Measurements from ENCODE around the gene TRIM14.
"Not testable (repeated sequence)": the region's sequence is repeated elsewhere in the genome, so short reads cannot be mapped to it uniquely, and the experiment has no call there.

Gene TRIM14

DNA sequence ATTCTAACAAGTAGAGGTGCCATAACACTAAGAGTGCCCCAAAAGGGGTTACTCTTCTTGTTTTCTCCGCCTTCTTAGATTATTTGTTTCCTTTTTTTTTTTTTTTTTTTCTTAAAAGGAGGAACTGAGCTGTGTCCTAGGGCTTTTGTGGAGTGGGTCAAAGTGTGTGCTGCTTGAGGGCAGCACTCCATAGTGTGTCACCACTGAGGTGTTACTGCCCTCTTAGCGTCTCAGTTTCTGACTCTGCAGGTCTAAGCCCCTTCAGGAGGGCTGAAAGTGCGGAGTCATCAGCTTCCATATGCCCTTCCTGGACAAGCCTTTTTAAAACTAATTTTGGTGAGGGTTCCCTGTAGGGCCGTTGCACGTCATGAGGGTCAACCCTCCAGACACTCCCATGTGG is 75.1 kb downstream of the TRIM14 start:
- no peak for DNase-seq

DNA sequence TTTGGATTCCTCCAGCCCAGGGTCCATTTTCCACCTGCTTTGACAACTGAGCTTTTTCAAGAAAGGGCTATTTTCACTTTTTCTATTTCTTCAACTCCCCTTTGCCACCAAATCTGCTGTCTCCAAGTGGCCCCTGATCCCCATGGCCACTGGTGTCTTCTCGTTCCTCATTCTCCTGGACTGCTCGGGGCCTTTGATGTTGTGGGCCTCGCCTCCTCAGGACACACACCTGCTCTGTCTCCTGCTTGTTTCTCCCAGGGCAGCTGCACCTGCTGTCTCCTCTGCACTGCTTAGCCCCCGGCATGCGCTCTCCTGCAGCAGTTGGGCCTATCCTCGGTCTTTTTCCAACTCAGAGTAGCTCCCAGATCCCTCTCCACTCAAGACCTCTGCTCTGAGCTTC is 78.8 kb downstream of the TRIM14 start:
- DNase-seq = peak; percentile 35

DNA sequence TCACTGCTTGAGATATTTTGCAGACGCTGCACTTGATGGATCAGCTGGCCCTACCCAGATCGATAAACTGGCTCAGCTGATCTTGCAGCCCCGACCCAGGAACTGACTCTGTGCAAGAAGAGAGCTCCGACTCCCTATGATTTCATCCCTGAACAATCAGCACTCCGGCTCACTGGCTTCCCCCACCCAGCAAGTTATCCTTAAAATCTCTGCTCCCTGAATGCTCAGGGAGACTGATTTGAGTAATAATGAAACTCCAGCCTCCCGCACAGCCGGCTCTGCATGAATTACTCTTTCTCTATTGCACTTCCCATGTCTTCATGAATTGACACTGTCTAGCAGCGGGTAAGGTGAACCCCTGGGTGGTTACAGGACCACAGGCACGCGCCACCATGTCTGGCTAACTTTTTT is 79.4 kb downstream of the TRIM14 start:
- no peak for DNase-seq

DNA sequence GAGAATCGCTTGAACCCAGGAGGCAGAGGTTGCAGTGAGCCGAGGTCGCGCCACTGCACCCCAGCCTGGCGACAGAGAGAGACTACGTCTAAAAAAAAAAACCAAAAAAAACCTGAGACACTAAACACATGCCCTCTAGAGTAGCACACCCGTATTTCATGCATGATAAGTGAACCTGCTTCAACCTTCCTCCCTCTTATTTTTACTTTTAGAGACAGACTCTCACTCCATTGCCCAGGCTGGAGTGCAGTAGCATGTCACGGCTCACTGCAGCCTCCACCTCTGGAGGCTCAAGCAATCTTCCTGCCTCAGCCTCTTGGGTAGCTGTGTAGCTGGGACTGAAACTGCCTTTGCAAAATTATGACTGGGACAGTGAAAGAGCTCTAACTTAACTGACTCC is 80.1 kb downstream of the TRIM14 start:
- DNase-seq = no peak

- DNase-seq = no peak
Measured at GRCh38 chr9:98037357-98037756, 81.7 kb downstream of the TRIM14 start.

- peak; percentile 12 for DNase-seq
Measured at GRCh38 chr9:98034593-98035546, 84.2 kb downstream of the TRIM14 start.

DNA sequence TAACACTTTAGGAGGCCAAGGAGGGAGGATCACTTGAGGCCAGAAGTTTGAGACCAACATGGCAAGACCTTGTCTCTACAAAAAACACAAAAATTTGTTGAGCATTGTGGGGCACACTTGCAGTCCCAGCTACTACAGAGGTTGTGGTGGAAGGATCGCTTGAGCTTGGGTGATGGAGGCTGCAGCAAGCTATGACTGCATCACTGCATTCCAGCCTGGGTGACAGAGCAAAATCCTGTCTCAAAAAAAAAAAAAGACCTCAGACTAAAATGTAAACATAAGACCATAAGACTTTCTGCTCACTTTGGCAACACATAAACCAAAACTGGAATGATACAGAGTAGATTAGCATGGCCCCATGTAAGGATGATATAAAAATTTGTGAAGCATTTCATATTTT is 87.1 kb downstream of the TRIM14 start:
- DNase-seq = no peak

- DNase-seq = no peak
Measured at GRCh38 chr9:98031169-98031568, 87.9 kb downstream of the TRIM14 start.

- peak; percentile 17 for DNase-seq
Measured at GRCh38 chr9:98024702-98025101, 94.3 kb downstream of the TRIM14 start.

- DNase-seq = no peak
Measured at GRCh38 chr9:98022447-98022846, 96.6 kb downstream of the TRIM14 start.

DNA sequence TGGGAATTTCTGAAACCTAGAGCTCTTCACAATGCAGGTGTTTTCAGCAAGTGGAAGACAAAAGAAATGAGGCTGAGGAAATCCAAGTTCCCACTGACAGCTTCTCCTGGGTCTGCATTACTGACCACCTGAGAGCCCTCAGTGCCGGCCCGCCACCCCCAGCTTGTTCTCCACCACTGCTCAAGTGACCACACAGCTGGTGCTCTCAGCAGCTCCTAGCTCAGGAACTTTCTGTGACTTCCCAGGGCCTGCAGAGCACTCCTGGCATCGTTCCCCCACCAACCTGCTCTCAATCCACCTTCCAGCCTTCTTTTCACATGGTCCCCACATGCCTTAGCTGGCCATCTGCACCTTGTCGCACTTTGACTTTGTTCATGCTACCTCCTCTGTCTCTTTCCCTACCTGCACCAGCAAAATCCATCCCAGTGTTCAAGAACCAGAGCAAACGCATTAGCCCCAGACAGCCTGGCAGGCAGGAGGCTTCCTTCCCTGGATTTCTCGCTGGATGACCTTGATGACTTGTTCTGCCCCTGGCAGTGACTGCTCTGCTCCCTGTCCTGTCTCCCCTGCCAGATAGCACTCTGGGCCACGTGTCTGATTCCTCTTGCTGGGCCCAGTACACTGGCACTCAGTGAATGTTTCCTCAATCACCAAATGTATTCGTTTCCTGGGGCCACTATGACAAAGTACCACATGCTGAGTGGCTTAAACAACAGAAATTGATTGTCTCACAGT is 97.5 kb downstream of the TRIM14 start:
- no peak for DNase-seq

- DNase-seq = no peak
Measured at GRCh38 chr9:98020476-98021145, 98.4 kb downstream of the TRIM14 start.

- not testable (repeated sequence) for DNase-seq
Measured at GRCh38 chr9:98019869-98020268, 99.2 kb downstream of the TRIM14 start.

Data from NCI-H510A (cell line).